GM12878 (cell line): Measurements from ENCODE around the gene DMKN. TPM values are rescaled to one million over a fixed set of nuclear protein-coding genes. Genes with fewer than 3 reads are reported as not detected.
"Not testable (repeated sequence)": the region's sequence is repeated elsewhere in the genome, so short reads cannot be mapped to it uniquely, and the experiment has no call there.

Experiments
- ATAC-seq: fragments of 200-7000 bp; cut with Tn5 transposase; 3 replicates; pipeline ENCODE4 v1.9.1; 2020; ENCODE audit warnings: mild to moderate bottlenecking, moderate library complexity
- BruUV-seq: library from RNA; stranded (reverse); fragments of 400-500 nt; replicated peaks from 2 replicates; lab custom pipeline; 2021; lab: Mats Ljungman, UMichigan
- CTCF ChIA-PET: fragments of 300-600 bp; sonication (Branson Sonifier 250); formaldehyde crosslinking; extraction: SDS; loops from one replicate; lab custom pipeline; 2021; ENCODE audit warnings: inconsistent platforms; lab: Yijun Ruan, JAX
- POLR2A ChIA-PET: fragments of 350-600 bp; formaldehyde crosslinking; extraction: SDS; loops from one replicate; lab custom pipeline; 2021; ENCODE audit warnings: inconsistent platforms; lab: Charles Lee
- RAD21 ChIA-PET: fragments of 300-600 bp; sonication (Branson Sonifier 250); formaldehyde crosslinking; loops from one replicate; lab custom pipeline; 2023; ENCODE audit warnings: antibody characterized with exemption; ENCODE audit not compliant: unreplicated experiment; lab: Charles Lee
- SMC1A ChIA-PET: fragments of 300-600 bp; sonication (Branson Sonifier 250); formaldehyde crosslinking; loops from one replicate; lab custom pipeline; 2023; ENCODE audit not compliant: unreplicated experiment, uncharacterized antibody; lab: Charles Lee
- DNase-seq: peaks from one replicate; pipeline ENCODE4 v3.0.0-alpha.2; 2011; ENCODE audit warnings: low read depth, low spot score
- FAIRE-seq: peaks from 3 replicates; lab custom pipeline; 2011; peaks lifted over from hg19 to GRCh38; lab: Jason Lieb, UNC
- H2AFZ ChIP-seq: 2 replicates; pipeline ENCODE4 v1.6.0; 2011; ENCODE audit warnings: low read depth, low read length, control low read depth; ENCODE audit not compliant: control insufficient read depth
- H3K27ac ChIP-seq: 2 replicates; pipeline ENCODE4 v1.5.1; 2011; ENCODE audit warnings: control low read depth; ENCODE audit not compliant: control insufficient read depth, insufficient read depth
- H3K27me3 ChIP-seq, 2 experiments: replicated peaks in 1 of 2; 2 replicates each; pipeline versions ENCODE4 v1.6.0 to v1.6.1; 2011; ENCODE audit warnings: low read length in 1 of 2; ENCODE audit not compliant: control insufficient read depth in 2 of 2, insufficient read depth in 2 of 2
- H3K36me3 ChIP-seq, 2 experiments: 2 replicates each; pipeline ENCODE4 v1.5.1; 2011; ENCODE audit warnings: low read length in 1 of 2; ENCODE audit not compliant: control insufficient read depth in 2 of 2, insufficient read depth in 2 of 2
- H3K4me1 ChIP-seq: 2 replicates; pipeline ENCODE4 v1.6.1; 2011; ENCODE audit warnings: mild to moderate bottlenecking, low read length, moderate library complexity, mixed read lengths; ENCODE audit not compliant: control insufficient read depth, insufficient read depth
- H3K4me2 ChIP-seq: 2 replicates; pipeline ENCODE4 v1.6.0; 2011; ENCODE audit warnings: control low read depth; ENCODE audit not compliant: control insufficient read depth, insufficient read depth
- H3K4me3 ChIP-seq: fragments of 200-600 bp; sonication (generic); 2 replicates; pipeline ENCODE4 v1.5.1; 2016
- H3K79me2 ChIP-seq: 2 replicates; pipeline ENCODE4 v1.6.0; 2011; ENCODE audit warnings: low read length; ENCODE audit not compliant: control insufficient read depth, insufficient read depth
- H3K9ac ChIP-seq: 2 replicates; pipeline ENCODE4 v1.8.0; 2011; ENCODE audit warnings: low read length, control low read depth, mixed read lengths; ENCODE audit not compliant: control insufficient read depth, insufficient read depth
- H3K9me3 ChIP-seq: replicated peaks from 3 replicates; pipeline ENCODE4 v1.5.1; 2011; ENCODE audit warnings: mild to moderate bottlenecking, low read length; ENCODE audit not compliant: control insufficient read depth, insufficient read depth
- H4K20me1 ChIP-seq: 2 replicates; pipeline ENCODE4 v1.6.0; 2011; ENCODE audit not compliant: control insufficient read depth, insufficient read depth
- ATF3 ChIP-seq: IDR thresholded peaks from 2 replicates; pipeline ENCODE4 v1.6.1; 2011; ENCODE audit warnings: low read depth, mild to moderate bottlenecking, low read length, moderate library complexity, borderline replicate concordance; ENCODE audit errors: extremely low read depth
- BCL3 ChIP-seq: IDR thresholded peaks from 2 replicates; pipeline ENCODE4 v1.6.1; 2011; ENCODE audit warnings: borderline replicate concordance, low read depth, mild to moderate bottlenecking, moderate library complexity, low read length; ENCODE audit not compliant: insufficient read depth, poor library complexity, severe bottlenecking
- ETV6 ChIP-seq, 2 experiments: fragments of 450-650 bp in 1 of 2; IDR thresholded peaks in 1 of 2; conservative IDR thresholded peaks in 1 of 2; 2 replicates each; pipeline ENCODE4 v1.6.1; 2014; ENCODE audit warnings: antibody characterized with exemption in 1 of 2, borderline replicate concordance in 1 of 2, low read depth in 1 of 2, mild to moderate bottlenecking in 1 of 2, moderate library complexity in 1 of 2
- MYC ChIP-seq: IDR thresholded peaks from 2 replicates; pipeline ENCODE4 v1.6.1; 2011; ENCODE audit warnings: mild to moderate bottlenecking, low read length, moderate library complexity, inconsistent platforms; ENCODE audit not compliant: insufficient read depth, insufficient replicate concordance, insufficient read length, severe bottlenecking
- NRF1 ChIP-seq: conservative IDR thresholded peaks from 2 replicates; pipeline ENCODE4 v1.6.1; 2011; ENCODE audit warnings: mild to moderate bottlenecking, low read depth, low read length, improper control_type of control experiment
- RUNX3 ChIP-seq: IDR thresholded peaks from 2 replicates; pipeline ENCODE4 v1.6.1; 2012; ENCODE audit warnings: low read length, inconsistent platforms
- STAT3 ChIP-seq: IDR thresholded peaks from 2 replicates; pipeline ENCODE4 v1.6.1; 2011; ENCODE audit warnings: low read depth, low read length, improper control_type of control experiment
- SUPT20H ChIP-seq: IDR thresholded peaks from 2 replicates; pipeline ENCODE4 v1.6.1; 2011; ENCODE audit warnings: low read depth, mild to moderate bottlenecking, low read length, moderate library complexity, borderline replicate concordance; ENCODE audit not compliant: control insufficient read depth
- YY1 ChIP-seq: IDR thresholded peaks from 2 replicates; pipeline ENCODE4 v1.6.1; 2011; ENCODE audit warnings: low read depth, mild to moderate bottlenecking, low read length
- WGBS: methylation state at CpG from one replicate; pipeline ENCODE4 v1.1.6; 2016; ENCODE audit warnings: low lambda C conversion rate; ENCODE audit not compliant: insufficient replicate concordance, insufficient coverage; ENCODE audit errors: missing lambda C conversion rate; 5-methylcytosine and 5-hydroxymethylcytosine counted together
- in situ Hi-C: fragments of 300-500 bp; cut with MboI; formaldehyde crosslinking; loops from 9 replicates; pipeline ENCODE4 v1.14.3; 2018; ENCODE audit warnings: mixed read lengths
- intact Hi-C: fragments of 100-400 bp; cut with micrococcal nuclease; formaldehyde crosslinking; loops from one replicate; pipeline ENCODE4 v1.14.2; 2022; ENCODE audit not compliant: unreplicated experiment
- polyA plus RNA-seq, 11 experiments: library from polyadenylated mRNA; depleted of rRNA in 4 of 11; unstranded in 6 of 11; stranded (reverse) in 5 of 11; fragments of >200 nt; fragmentation: Nextera tagmentation in 4 of 11; fragmentation: Illumina TruSeq in 1 of 11; extraction: Ambion mirVana in 4 of 11; extraction: Trizol in 1 of 11; gene quantifications; 1 replicate in 1 of 11; 2 replicates in 10 of 11; pipeline versions ENCODE4 v1.2.1 to v1.2.3, GENCODE V29; 2011 to 2016; ENCODE audit warnings: inconsistent platforms in 2 of 11, missing spikeins in 2 of 11, low read depth in 1 of 11
- total RNA-seq, 4 experiments: library from RNA; depleted of rRNA in 3 of 4; stranded (reverse); fragments of >200 nt in 3 of 4; fragmentation: Illumina TruSeq in 1 of 4; extraction: Trizol in 1 of 4; gene quantifications; 2 replicates each; pipeline versions ENCODE4 v1.2.1 to v1.2.3, GENCODE V29; 2013 to 2021

DMKN gene
- total and polyA plus RNA-seq, 10 of the 15 experiments (the other 5 are each of a cell fraction or from before 2014, with no cell fraction given), result 36.4 to 114 (median 58.6) TPM

DNA sequence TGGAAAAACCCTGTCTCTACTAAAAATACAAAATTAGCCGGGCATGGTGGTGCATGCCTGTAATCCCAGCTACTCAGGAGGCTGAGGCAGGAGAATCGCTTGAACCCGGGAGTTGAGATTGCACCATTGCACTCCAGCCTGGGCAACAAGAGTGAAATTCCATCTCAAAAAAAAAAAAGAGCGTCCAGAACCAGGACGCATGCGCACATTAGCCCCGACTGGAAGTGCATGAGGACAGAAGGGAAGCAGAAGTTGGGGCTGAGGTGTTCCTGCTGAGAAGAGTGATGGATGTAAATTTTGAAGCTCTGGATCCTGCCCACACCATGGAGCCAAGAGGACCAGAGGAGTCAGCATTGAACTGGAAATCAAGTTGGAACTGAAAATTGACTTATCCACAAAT, 38.9 kb downstream of the DMKN start:
- intact Hi-C loops, in situ Hi-C loops, H3K4me3 ChIP-seq, H3K27ac ChIP-seq, H3K4me2 ChIP-seq, H3K27me3 ChIP-seq, ATAC-seq, BruUV-seq, H3K4me1 ChIP-seq, H3K79me2 ChIP-seq, H3K9ac ChIP-seq, DNase-seq, H2AFZ ChIP-seq, H3K36me3 ChIP-seq, FAIRE-seq, H4K20me1 ChIP-seq, H3K9me3 ChIP-seq: not testable (repeated sequence)
- RAD21 ChIA-PET, result interaction anchor here (2.9 kb wide), 1 partner anchor 21 kb away, joined by 10 read pairs; no protein-coding TSS in a partner anchor
- POLR2A ChIA-PET, result interaction anchor here (0.6 kb wide), 1 partner anchor 123 kb away, joined by 6 read pairs; no protein-coding TSS in a partner anchor
- SMC1A ChIA-PET, result interaction anchor here (0.8 to 2.3 kb wide), 3 partner anchors 21 to 124 kb away, joined by 3 to 14 read pairs (median 5); no protein-coding TSS in a partner anchor
- WGBS, result 77% methylated on average over 7 of the region's 7 CpGs
- CTCF ChIA-PET, result interaction anchor here (7.2 kb wide), 1 partner anchor 21 kb away, joined by 56 read pairs; no protein-coding TSS in a partner anchor

DNA sequence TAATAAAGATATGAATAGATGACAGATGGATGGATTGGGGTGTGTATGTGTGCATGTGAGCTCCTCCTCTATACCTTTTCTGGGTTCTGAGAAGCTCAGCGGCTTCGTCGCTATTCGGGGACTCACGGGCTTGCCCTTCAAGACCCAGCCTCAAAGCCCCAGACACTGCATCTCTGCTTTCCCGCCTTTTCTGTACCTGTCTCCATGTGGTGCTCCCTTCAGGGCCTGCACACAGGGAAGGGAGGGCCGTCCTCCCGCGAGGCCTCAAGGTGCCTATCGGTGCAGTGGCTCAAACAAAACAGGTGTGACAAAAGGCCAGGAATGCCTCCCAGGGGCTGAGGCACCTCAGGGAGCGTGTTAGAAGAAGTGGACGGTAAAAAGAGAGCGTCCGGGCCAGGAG, 39.3 kb downstream of the DMKN start:
- Histone ChIP-seq H3K27ac (no peak overlapping the region), H3K4me3 (no peak overlapping the region), H3K27me3 (no peaks in the 10 kb centered on the region), H3K4me1 (no peaks in the 10 kb centered on the region; the same call in 1 of the 2 replicates), H3K36me3 (no peaks in the 10 kb centered on the region), H3K79me2 (no peaks in the 10 kb centered on the region), H2AFZ (no peak overlapping the region), H3K9me3 (no peaks in the 10 kb centered on the region), H4K20me1 (no peaks in the 10 kb centered on the region), H3K9ac (no peak overlapping the region), H3K4me2 (no peak overlapping the region)
- CTCF ChIA-PET, result interaction anchor here (0.7 to 7.2 kb wide), 7 partner anchors 10 to 700 kb away, joined by 3 to 168 read pairs (median 3); no protein-coding TSS in a partner anchor
- no peak for TF ChIP-seq ETV6 (conservative IDR thresholded peaks at IDR 0.05 in 1 of 2, IDR thresholded peaks at IDR 0.05 in 1 of 2; ENCODE audit: borderline replicate concordance in 1 of 2, low read depth in 1 of 2)
- no peak for TF ChIP-seq STAT3
- no peak for TF ChIP-seq BCL3
- TF ChIP-seq YY1, result no peak
- no peak for TF ChIP-seq ATF3
- no peak for TF ChIP-seq SUPT20H
- no peak for TF ChIP-seq MYC
- no peak for TF ChIP-seq RUNX3
- no peak for TF ChIP-seq NRF1
- intact Hi-C loops (no loop called here), in situ Hi-C loops (no loop called here)
- RAD21 ChIA-PET, result interaction anchor here (0.6 to 2.9 kb wide), 4 partner anchors 18 to 202 kb away, joined by 3 to 10 read pairs (median 4); no protein-coding TSS in a partner anchor
- FAIRE-seq, result no peak
- WGBS, result 78% methylated on average over 14 of the region's 14 CpGs
- SMC1A ChIA-PET, result interaction anchor here (0.7 to 2.3 kb wide), 6 partner anchors 13 to 205 kb away, joined by 3 to 14 read pairs (median 4); no protein-coding TSS in a partner anchor
- BruUV-seq, result no TSS peak
- DNase-seq, result no peak
- ATAC-seq, result no peak
- POLR2A ChIA-PET, result interaction anchor here (0.8 to 1.1 kb wide), 2 partner anchors 17 to 121 kb away, joined by 3 read pairs; no protein-coding TSS in a partner anchor
